GM21515 (cell line): Measurements from ENCODE around the gene MFSD11.
"Not testable (repeated sequence)": the region's sequence is repeated elsewhere in the genome, so short reads cannot be mapped to it uniquely, and the experiment has no call there.

Experiments used
- ATAC-seq: cut with Tn5 transposase; IDR thresholded peaks from one replicate; pipeline ENCODE4 v1.9.1; 2021; ENCODE audit not compliant: unreplicated experiment

MFSD11 gene

GRCh38 chr17:76745785-76746184 lies 7.9 kb downstream of the MFSD11 start:
- not testable (repeated sequence) for ATAC-seq

DNA sequence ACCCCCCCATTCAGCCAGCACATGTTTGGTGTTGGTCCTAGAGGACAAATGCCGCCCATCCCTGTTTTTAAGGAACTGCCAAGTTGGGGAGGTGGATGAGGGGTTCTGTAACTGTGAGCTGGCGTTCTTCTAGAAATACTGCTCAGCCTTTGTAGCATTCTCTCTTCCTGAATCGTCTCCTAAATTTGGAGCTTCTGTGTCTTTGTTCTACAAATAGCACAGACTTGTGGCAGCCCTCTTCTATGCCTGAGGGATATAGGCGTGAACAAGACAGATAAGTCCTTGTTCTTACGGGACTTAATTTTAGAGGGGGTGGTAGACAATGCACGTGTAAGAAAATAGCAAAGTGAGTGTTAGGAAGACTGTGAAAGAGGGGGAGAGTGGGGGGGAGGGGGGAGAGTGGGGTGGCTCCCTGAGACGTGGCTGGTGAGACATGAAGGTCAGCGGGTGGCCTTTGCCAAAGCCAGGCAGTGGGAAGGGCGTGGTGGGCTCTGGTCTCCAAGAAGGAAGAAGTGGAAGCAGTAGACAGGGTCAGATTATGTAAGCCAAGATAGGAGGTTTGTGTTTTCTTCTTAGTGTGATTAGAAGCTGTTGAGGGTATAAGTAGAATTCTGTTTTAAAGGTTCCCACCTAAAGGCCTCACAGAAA lies 9.9 kb downstream of the MFSD11 start:
- no peak for ATAC-seq

- ATAC-seq, result no peak
Observed at GRCh38 chr17:76748657-76749056, 10.7 kb downstream of the MFSD11 start.

- no peak for ATAC-seq
Observed at GRCh38 chr17:76751416-76751993, 13.6 kb downstream of the MFSD11 start.

DNA sequence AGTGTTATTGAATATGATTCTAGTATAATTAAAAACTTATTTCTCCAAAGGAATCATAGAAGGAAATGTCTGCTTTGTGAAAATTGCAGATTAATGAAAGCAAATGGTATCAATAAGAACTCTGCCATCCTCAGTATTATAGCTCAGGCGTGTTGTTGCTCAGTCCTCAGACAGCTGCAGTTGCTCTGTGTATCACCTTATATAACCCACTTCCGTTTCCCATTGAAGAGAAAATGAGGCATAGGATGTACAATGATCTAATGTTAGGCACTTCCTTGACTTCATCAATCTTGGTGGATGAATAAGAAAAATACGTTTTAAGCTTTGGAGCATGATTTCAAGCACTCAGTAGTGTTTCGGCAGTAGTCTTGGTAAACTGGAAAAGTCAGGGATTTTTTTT lies 14.1 kb downstream of the MFSD11 start:
- ATAC-seq, result no peak

DNA sequence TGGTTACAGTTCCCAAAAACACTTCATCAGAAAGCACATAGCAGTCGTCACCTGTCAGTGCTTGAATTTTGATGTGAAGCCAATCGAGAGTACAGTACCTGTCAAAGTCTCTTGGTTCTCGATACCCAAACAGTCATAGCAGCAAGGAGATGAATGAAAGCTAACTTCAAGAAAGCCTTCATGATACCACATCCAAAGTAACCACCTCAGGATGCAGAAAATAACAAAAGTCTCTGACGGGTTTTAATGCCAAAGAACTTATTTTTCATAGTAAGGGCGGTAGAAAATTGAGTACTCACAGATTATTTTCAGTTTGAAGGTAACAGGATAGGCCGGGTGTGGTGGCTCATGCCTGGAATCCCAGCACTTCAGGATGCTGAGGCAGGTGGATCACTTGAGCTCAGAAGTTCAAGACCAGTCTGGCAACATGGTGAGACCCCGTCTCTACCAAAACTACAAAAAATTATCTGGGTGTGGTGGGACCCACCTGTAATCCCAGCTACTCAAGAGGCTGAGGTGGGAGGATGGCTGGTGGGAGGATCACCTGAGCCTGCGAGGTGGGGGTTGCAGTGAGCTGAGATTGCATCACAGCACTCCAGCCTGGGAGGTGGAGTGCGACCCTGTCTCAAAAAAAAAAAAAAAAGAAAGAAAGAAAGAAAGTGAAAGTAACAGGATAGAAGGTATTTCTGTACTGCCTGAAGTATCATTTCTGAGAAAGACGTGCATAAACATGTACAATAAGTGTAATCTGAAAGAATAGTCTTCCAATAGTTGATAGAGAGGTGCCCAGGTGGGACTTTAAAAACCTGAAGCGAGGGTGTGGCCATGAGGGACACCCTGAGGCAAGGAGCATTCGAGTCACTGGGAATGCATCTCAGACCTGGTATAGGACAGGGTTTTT lies 15.4 kb downstream of the MFSD11 start:
- no peak for ATAC-seq

DNA sequence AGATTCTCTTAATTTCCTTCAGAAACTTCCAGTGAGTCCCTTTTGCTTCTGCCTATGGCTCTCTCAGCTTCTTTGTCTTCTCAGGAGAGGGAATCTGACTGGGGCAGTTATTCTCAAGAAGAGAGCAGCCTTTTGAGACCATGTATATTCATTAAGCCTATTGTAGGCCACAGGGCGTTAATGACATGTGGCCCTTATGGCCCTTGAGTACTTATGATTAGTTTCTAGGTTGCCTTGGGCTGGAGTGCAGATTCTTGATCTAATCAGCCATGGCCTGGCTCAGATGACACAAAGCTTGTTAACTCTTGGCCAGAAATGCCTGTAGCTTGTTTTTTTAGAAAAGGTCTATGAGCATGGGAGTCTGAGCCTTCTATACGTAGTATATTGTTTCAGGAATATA lies 17.4 kb downstream of the MFSD11 start:
- no peak for ATAC-seq

- ATAC-seq, result no peak
Observed at GRCh38 chr17:76757256-76757655, 19.3 kb downstream of the MFSD11 start.

GRCh38 chr17:76758570-76758969 lies 20.7 kb downstream of the MFSD11 start:
- no peak for ATAC-seq

- ATAC-seq, result no peak
Observed at GRCh38 chr17:76772842-76773525, 35.1 kb downstream of the MFSD11 start.

GRCh38 chr17:76775021-76775600 lies 37.2 kb downstream of the MFSD11 start:
- ATAC-seq, result no peak

DNA sequence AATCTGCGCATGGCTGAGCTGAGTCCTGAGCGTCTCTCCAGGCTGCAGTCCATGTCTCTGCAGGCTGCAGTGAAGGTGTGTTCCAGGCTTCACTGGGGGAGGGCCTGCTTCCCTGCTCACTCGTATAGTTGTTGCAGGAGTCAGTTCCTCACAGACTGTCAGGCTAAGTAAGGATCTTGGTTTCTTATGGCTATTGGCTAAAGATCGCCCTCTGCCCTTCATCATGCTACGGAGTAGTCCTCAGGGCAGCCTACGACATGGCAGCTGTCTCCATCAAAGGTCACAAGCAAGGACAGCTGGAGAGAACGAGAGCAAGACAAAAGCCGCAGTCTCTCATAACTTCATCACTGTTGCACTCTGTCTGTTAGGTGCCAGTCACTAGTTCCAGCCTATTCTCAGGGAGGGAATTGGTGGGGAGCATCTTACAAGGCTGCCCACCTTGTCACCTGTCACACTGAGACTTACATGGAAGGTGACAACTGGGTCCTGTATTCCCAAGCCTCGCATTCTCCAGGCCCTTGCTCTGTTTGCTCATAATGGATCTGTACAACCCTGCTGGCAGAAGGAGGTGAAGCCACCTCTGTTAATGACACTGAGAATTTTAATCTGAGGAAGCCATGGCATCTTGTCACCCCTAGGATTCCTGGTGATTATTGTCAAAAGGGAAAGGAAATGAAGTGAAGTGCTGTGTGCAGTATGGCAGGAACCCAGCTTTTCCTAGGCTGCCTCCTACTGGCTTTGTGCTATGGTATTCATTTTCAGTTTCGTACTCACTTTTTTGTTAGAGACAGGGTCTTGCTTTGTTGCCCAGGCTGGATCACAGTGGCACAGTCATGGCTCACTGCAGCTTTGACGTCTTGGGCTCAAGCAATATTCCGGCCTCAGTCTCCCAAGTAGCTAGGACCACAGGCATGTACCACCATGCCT lies 43.4 kb downstream of the MFSD11 start:
- ATAC-seq, result no peak

GRCh38 chr17:76783146-76783545 lies 45.2 kb downstream of the MFSD11 start:
- ATAC-seq, result no peak

GRCh38 chr17:76784926-76785325 lies 47.0 kb downstream of the MFSD11 start:
- no peak for ATAC-seq

- not testable (repeated sequence) for ATAC-seq
Observed at GRCh38 chr17:76787866-76788265, 49.9 kb downstream of the MFSD11 start.

DNA sequence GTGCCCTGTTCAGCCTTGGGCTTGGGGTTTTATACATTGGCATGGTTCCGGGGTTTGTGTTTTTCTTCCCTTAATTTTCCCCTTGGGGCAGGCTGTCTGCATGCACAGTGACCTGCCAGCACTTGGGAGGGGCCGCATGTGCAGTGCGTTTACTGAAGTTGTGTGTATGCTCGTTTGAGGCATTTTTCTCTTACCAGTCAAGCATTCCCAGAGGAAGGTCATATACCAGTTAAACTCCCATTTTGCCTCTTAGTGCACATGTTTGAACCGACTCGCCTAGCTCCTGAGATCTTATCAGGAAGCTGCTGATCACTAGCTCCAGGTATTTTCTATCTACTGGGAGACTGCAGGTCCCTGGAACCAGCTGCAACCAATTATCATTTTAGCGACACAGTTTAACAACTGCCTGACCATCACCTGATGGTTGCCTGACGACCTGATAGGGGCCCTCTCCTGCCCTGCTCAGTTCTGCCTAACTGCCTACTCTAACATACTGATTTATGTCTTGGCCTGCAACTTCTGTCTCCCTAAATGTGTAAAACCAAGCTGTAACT lies 51.4 kb downstream of the MFSD11 start:
- ATAC-seq, result no peak

GRCh38 chr17:76791053-76791980 lies 53.4 kb downstream of the MFSD11 start:
- ATAC-seq, result no peak

DNA sequence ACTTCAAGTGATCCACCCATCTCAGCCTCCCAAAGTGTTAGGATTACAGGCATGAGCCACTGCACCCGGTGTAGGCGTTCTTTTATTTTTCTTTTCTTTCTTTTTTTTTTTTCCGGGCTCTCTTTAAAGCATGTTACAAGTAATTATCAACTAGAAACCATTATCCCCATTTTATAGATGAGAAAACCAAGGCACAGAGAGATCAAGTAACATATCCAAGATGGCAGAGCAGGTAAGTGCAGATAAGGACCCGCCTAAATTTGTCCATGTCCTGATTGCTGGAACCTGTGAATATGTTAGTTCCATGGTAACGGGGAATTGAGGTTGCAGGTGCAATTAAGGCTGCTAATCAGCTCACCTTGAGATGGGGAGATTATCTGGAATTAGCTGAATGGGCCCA lies 54.4 kb downstream of the MFSD11 start:
- ATAC-seq, result no peak

DNA sequence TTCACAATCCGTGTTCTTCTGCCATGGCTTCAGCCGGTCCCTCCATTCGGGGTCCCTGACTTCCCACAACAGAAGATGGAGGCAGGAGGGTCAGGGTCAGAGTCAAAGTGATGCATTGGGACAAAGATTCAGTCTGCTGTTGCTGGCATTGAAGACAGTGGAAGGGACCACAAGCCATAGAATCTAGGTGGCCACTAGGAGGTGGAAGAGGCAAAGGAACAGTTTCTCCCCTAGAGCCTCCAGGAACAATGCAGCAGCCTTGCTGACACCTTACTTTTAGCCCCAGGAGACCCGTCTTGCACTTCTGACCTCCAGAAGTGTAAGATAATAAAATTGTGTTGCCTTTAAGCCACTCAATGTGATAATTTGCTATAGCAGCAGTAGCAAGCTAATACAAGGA lies 55.9 kb downstream of the MFSD11 start:
- ATAC-seq, result no peak
